GM12878 (cell line): ENCODE results near the gene MCC. TPM values are rescaled to one million over a fixed set of nuclear protein-coding genes. Genes with fewer than 3 reads are reported as not detected.

Source experiments
- ATAC-seq: fragments of 200-7000 bp; cut with Tn5 transposase; 3 replicates; pipeline ENCODE4 v1.9.1; 2020; ENCODE audit warnings: mild to moderate bottlenecking, moderate library complexity
- BruUV-seq: library from RNA; stranded (reverse); fragments of 400-500 nt; replicated peaks from 2 replicates; lab custom pipeline; 2021; lab: Mats Ljungman, UMichigan
- CTCF ChIA-PET: fragments of 300-600 bp; sonication (Branson Sonifier 250); formaldehyde crosslinking; extraction: SDS; loops from one replicate; lab custom pipeline; 2021; ENCODE audit warnings: inconsistent platforms; lab: Yijun Ruan, JAX
- POLR2A ChIA-PET: fragments of 350-600 bp; formaldehyde crosslinking; extraction: SDS; loops from one replicate; lab custom pipeline; 2021; ENCODE audit warnings: inconsistent platforms; lab: Charles Lee
- RAD21 ChIA-PET: fragments of 300-600 bp; sonication (Branson Sonifier 250); formaldehyde crosslinking; loops from one replicate; lab custom pipeline; 2023; ENCODE audit warnings: antibody characterized with exemption; ENCODE audit not compliant: unreplicated experiment; lab: Charles Lee
- SMC1A ChIA-PET: fragments of 300-600 bp; sonication (Branson Sonifier 250); formaldehyde crosslinking; loops from one replicate; lab custom pipeline; 2023; ENCODE audit not compliant: unreplicated experiment, uncharacterized antibody; lab: Charles Lee
- DNase-seq: peaks from one replicate; pipeline ENCODE4 v3.0.0-alpha.2; 2011; ENCODE audit warnings: low read depth, low spot score
- FAIRE-seq: peaks from 3 replicates; lab custom pipeline; 2011; peaks lifted over from hg19 to GRCh38; lab: Jason Lieb, UNC
- H2AFZ ChIP-seq: 2 replicates; pipeline ENCODE4 v1.6.0; 2011; ENCODE audit warnings: low read depth, low read length, control low read depth; ENCODE audit not compliant: control insufficient read depth
- H3K27ac ChIP-seq: 2 replicates; pipeline ENCODE4 v1.5.1; 2011; ENCODE audit warnings: control low read depth; ENCODE audit not compliant: control insufficient read depth, insufficient read depth
- H3K27me3 ChIP-seq, 2 experiments: replicated peaks in 1 of 2; 2 replicates each; pipeline versions ENCODE4 v1.6.0 to v1.6.1; 2011; ENCODE audit warnings: low read length in 1 of 2; ENCODE audit not compliant: control insufficient read depth in 2 of 2, insufficient read depth in 2 of 2
- H3K36me3 ChIP-seq, 2 experiments: 2 replicates each; pipeline ENCODE4 v1.5.1; 2011; ENCODE audit warnings: low read length in 1 of 2; ENCODE audit not compliant: control insufficient read depth in 2 of 2, insufficient read depth in 2 of 2
- H3K4me1 ChIP-seq: 2 replicates; pipeline ENCODE4 v1.6.1; 2011; ENCODE audit warnings: mild to moderate bottlenecking, low read length, moderate library complexity, mixed read lengths; ENCODE audit not compliant: control insufficient read depth, insufficient read depth
- H3K4me2 ChIP-seq: 2 replicates; pipeline ENCODE4 v1.6.0; 2011; ENCODE audit warnings: control low read depth; ENCODE audit not compliant: control insufficient read depth, insufficient read depth
- H3K4me3 ChIP-seq: fragments of 200-600 bp; sonication (generic); 2 replicates; pipeline ENCODE4 v1.5.1; 2016
- H3K79me2 ChIP-seq: 2 replicates; pipeline ENCODE4 v1.6.0; 2011; ENCODE audit warnings: low read length; ENCODE audit not compliant: control insufficient read depth, insufficient read depth
- H3K9ac ChIP-seq: 2 replicates; pipeline ENCODE4 v1.8.0; 2011; ENCODE audit warnings: low read length, control low read depth, mixed read lengths; ENCODE audit not compliant: control insufficient read depth, insufficient read depth
- H3K9me3 ChIP-seq: replicated peaks from 3 replicates; pipeline ENCODE4 v1.5.1; 2011; ENCODE audit warnings: mild to moderate bottlenecking, low read length; ENCODE audit not compliant: control insufficient read depth, insufficient read depth
- H4K20me1 ChIP-seq: 2 replicates; pipeline ENCODE4 v1.6.0; 2011; ENCODE audit not compliant: control insufficient read depth, insufficient read depth
- BRCA1 ChIP-seq: IDR thresholded peaks from 2 replicates; pipeline ENCODE4 v1.6.1; 2011; ENCODE audit warnings: low read depth, low read length, improper control_type of control experiment
- CEBPB ChIP-seq, 2 experiments: fragments of 150-350 bp in 1 of 2; IDR thresholded peaks; 2 replicates each; pipeline ENCODE4 v1.6.1; 2012 to 2014; ENCODE audit warnings: low read depth in 2 of 2, low read length in 2 of 2, borderline replicate concordance in 1 of 2, inconsistent platforms in 1 of 2
- CEBPZ ChIP-seq: fragments of 150-350 bp; IDR thresholded peaks from 2 replicates; pipeline ENCODE4 v1.6.1; 2016; ENCODE audit warnings: low read depth, low read length
- KLF5 ChIP-seq: fragments of 450-650 bp; IDR thresholded peaks from 2 replicates; pipeline ENCODE4 v1.6.1; 2014; ENCODE audit warnings: mild to moderate bottlenecking; ENCODE audit not compliant: partially characterized antibody
- PML ChIP-seq: IDR thresholded peaks from 2 replicates; pipeline ENCODE4 v1.6.1; 2012; ENCODE audit warnings: low read length, inconsistent platforms
- SIX5 ChIP-seq: IDR thresholded peaks from 2 replicates; pipeline ENCODE4 v1.6.1; 2011; ENCODE audit warnings: mild to moderate bottlenecking, low read depth, low read length, moderate library complexity; ENCODE audit not compliant: severe bottlenecking
- SMARCA5 ChIP-seq: fragments of 450-650 bp; IDR thresholded peaks from 2 replicates; pipeline ENCODE4 v1.6.1; 2017; ENCODE audit warnings: mild to moderate bottlenecking
- STAT1 ChIP-seq: fragments of 450-650 bp; conservative IDR thresholded peaks from 2 replicates; pipeline ENCODE4 v1.6.1; 2014; ENCODE audit warnings: antibody characterized with exemption, mild to moderate bottlenecking
- SUZ12 ChIP-seq: fragments of 200-600 bp; sonication (generic); IDR thresholded peaks from one replicate; pipeline ENCODE4 v1.6.1; 2018; ENCODE audit warnings: antibody characterized with exemption, mild to moderate bottlenecking; ENCODE audit not compliant: unreplicated experiment
- ZNF24 ChIP-seq: fragments of 450-650 bp; IDR thresholded peaks from 2 replicates; pipeline ENCODE4 v1.6.1; 2017; ENCODE audit warnings: antibody characterized with exemption, mild to moderate bottlenecking
- ZNF592 ChIP-seq: fragments of 450-650 bp; IDR thresholded peaks from 2 replicates; pipeline ENCODE4 v1.6.1; 2017; ENCODE audit warnings: mild to moderate bottlenecking, moderate library complexity
- ZNF622 ChIP-seq: fragments of 450-650 bp; IDR thresholded peaks from 2 replicates; pipeline ENCODE4 v1.6.1; 2017; ENCODE audit warnings: mild to moderate bottlenecking, inconsistent platforms
- WGBS: methylation state at CpG from one replicate; pipeline ENCODE4 v1.1.6; 2016; ENCODE audit warnings: low lambda C conversion rate; ENCODE audit not compliant: insufficient replicate concordance, insufficient coverage; ENCODE audit errors: missing lambda C conversion rate; 5-methylcytosine and 5-hydroxymethylcytosine counted together
- in situ Hi-C: fragments of 300-500 bp; cut with MboI; formaldehyde crosslinking; loops from 9 replicates; pipeline ENCODE4 v1.14.3; 2018; ENCODE audit warnings: mixed read lengths
- intact Hi-C: fragments of 100-400 bp; cut with micrococcal nuclease; formaldehyde crosslinking; loops from one replicate; pipeline ENCODE4 v1.14.2; 2022; ENCODE audit not compliant: unreplicated experiment
- polyA plus RNA-seq, 11 experiments: library from polyadenylated mRNA; depleted of rRNA in 4 of 11; unstranded in 6 of 11; stranded (reverse) in 5 of 11; fragments of >200 nt; fragmentation: Nextera tagmentation in 4 of 11; fragmentation: Illumina TruSeq in 1 of 11; extraction: Ambion mirVana in 4 of 11; extraction: Trizol in 1 of 11; gene quantifications; 1 replicate in 1 of 11; 2 replicates in 10 of 11; pipeline versions ENCODE4 v1.2.1 to v1.2.3, GENCODE V29; 2011 to 2016; ENCODE audit warnings: inconsistent platforms in 2 of 11, missing spikeins in 2 of 11, low read depth in 1 of 11
- total RNA-seq, 4 experiments: library from RNA; depleted of rRNA in 3 of 4; stranded (reverse); fragments of >200 nt in 3 of 4; fragmentation: Illumina TruSeq in 1 of 4; extraction: Trizol in 1 of 4; gene quantifications; 2 replicates each; pipeline versions ENCODE4 v1.2.1 to v1.2.3, GENCODE V29; 2013 to 2021

The MCC gene
- total and polyA plus RNA-seq, 10 of the 15 experiments (the other 5 are each of a cell fraction or from before 2014, with no cell fraction given) = 0.03 to 0.86 (median 0.16) TPM

GRCh38 chr5:113178073-113178779, 310.0 kb downstream of the MCC start:
- Histone ChIP-seq H2AFZ (no peak overlapping the region), H3K9me3 (no peaks in the 10 kb centered on the region), H3K4me3 (no peak overlapping the region), H3K4me1 (no peaks in the 10 kb centered on the region), H4K20me1 (no peaks in the 10 kb centered on the region), H3K36me3 (no peaks in the 10 kb centered on the region), H3K27ac (no peak overlapping the region), H3K9ac (no peak overlapping the region), H3K4me2 (no peak overlapping the region), H3K79me2 (no peaks in the 10 kb centered on the region), H3K27me3 (peaks cover 0 to 2% of the 10 kb centered on the region in 2 experiments; a peak in 2 of 4 replicates)
- ATAC-seq = no peak
- ChIA-PET SMC1A (no interaction called here), POLR2A (no interaction called here), RAD21 (no interaction called here), CTCF (no interaction called here)
- 52% methylated on average over 6 of the region's 6 CpGs for WGBS
- no TSS peak for BruUV-seq
- in situ Hi-C loops (no loop called here), intact Hi-C loops (no loop called here)
- FAIRE-seq = no peak
- DNase-seq = no peak
- TF ChIP-seq SMARCA5 (no peak), KLF5 (no peak), PML (no peak), ZNF622 (no peak), STAT1 (no peak), SIX5 (no peak), ZNF24 (no peak), CEBPB (IDR thresholded peaks at IDR 0.05; ENCODE audit: borderline replicate concordance in 1 of 2, low read depth in 2 of 2, low read length in 2 of 2) (no peak), ZNF592 (no peak), BRCA1 (no peak), SUZ12 (no peak), CEBPZ (no peak)
